ENCODE results near the gene SLC9C1. TPM values are rescaled to one million over a fixed set of nuclear protein-coding genes. Genes with fewer than 3 reads are reported as not detected.
A peak's percentile ranks its signal among the peaks of the same experiment; 100 is the strongest.

SLC9C1 gene
- total RNA-seq, 1 experiment from 2014 or later = 0.50 TPM

DNA sequence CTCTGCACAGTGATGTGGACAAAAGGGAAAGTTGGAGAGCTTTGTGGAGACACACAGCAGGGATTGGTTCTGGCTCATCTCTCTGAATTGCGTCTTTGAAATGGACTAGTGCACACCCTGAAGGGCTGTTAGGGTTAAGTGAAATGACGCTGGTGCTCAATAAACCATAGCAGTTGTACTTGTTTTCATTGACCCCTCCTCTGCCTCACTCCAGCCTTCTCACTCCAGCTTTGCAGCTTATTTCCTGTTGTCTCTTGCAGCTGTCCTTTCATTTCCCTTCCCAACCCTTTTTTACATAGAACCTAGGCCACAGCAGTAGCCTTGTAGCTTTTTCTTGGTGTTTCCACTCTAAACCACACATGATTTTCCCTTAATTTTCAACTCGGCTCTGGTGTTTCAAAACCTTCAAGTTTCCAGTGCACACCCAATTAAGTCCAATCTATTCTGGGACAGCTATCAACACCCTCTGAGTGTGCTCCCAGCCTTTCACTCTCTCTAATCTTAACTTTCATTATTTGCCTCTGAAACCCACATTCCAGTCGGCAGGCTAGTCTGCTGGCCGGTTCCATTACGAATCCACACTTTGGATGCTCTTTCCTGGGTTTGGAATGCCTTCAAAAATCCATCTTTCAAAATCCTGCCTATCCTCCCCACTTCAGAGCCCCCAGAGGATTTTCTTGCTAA lies 201.4 kb downstream of the SLC9C1 start:
- Histone ChIP-seq H2BK15ac (ENCODE audit: low read depth, low read length) (no peak overlapping the region), H2BK20ac (ENCODE audit: low read depth, low read length, poor library complexity, severe bottlenecking) (no peak overlapping the region), H4K8ac (replicated peaks; ENCODE audit: insufficient read length, low read depth, low read length) (no peak overlapping the region), H2AK5ac (ENCODE audit: insufficient read length, low read length) (no peak overlapping the region), H4K91ac (ENCODE audit: insufficient read length, low read depth, low read length) (no peak overlapping the region), H4K5ac (ENCODE audit: insufficient read length, low read depth, low read length) (no peak overlapping the region), H2BK120ac (ENCODE audit: low read depth, low read length, poor library complexity, severe bottlenecking) (no peak overlapping the region), H3K79me2 (ENCODE audit: insufficient read depth, low read length) (peaks cover 2% of the 10 kb centered on the region; the same call in 1 of the 2 replicates), H3K9ac (ENCODE audit: extremely low read depth, insufficient read length, low read length) (no peak overlapping the region), H3K4me2 (ENCODE audit: insufficient read depth, insufficient read length, low read length) (no peak overlapping the region), H3K14ac (ENCODE audit: insufficient read depth, low read length) (no peak overlapping the region), H3K23ac (ENCODE audit: insufficient read length, low read depth, low read length) (no peak overlapping the region), H3T11ph (ENCODE audit: low read length) (peak overlapping the region; percentile 62), H3K27me3 (ENCODE audit: insufficient read depth, low read length) (no peaks in the 10 kb centered on the region), H3K18ac (ENCODE audit: insufficient read length, low read depth, low read length) (peak overlapping the region; percentile 18), H3K23me2 (ENCODE audit: insufficient read length, low read depth, low read length, poor library complexity, severe bottlenecking) (no peaks in the 10 kb centered on the region), H2BK5ac (ENCODE audit: insufficient read length, low read length) (no peak overlapping the region), H4K20me1 (ENCODE audit: control insufficient read depth, insufficient read depth, insufficient read length) (no peaks in the 10 kb centered on the region), H3K79me1 (ENCODE audit: insufficient read depth, low read depth, low read length, poor library complexity, severe bottlenecking) (no peaks in the 10 kb centered on the region), H3K4ac (ENCODE audit: low read depth, low read length) (no peak overlapping the region; the same call in 1 of the 2 replicates), H3K9me3 (ENCODE audit: control insufficient read depth, low read depth, low read length) (no peaks in the 10 kb centered on the region), H3K4me1 (ENCODE audit: insufficient read depth, low read length) (peaks cover 9% of the 10 kb centered on the region), H3K27ac (ENCODE audit: insufficient read length, low read depth, low read length) (peak overlapping the region; percentile 80), H3K56ac (ENCODE audit: insufficient read length, low read depth, low read length) (no peak overlapping the region), H2AFZ (ENCODE audit: low read length) (no peak overlapping the region), H2BK12ac (ENCODE audit: insufficient read length, low read depth, low read length) (no peak overlapping the region)
- H3K27me3 Mint-ChIP-seq (ENCODE audit: low read depth) = peaks cover 1% of the 10 kb centered on the region; the same call in 1 of the 2 replicates
- no peaks in the 10 kb centered on the region for H3K9me3 Mint-ChIP-seq
- TF ChIP-seq, protein P1, sequence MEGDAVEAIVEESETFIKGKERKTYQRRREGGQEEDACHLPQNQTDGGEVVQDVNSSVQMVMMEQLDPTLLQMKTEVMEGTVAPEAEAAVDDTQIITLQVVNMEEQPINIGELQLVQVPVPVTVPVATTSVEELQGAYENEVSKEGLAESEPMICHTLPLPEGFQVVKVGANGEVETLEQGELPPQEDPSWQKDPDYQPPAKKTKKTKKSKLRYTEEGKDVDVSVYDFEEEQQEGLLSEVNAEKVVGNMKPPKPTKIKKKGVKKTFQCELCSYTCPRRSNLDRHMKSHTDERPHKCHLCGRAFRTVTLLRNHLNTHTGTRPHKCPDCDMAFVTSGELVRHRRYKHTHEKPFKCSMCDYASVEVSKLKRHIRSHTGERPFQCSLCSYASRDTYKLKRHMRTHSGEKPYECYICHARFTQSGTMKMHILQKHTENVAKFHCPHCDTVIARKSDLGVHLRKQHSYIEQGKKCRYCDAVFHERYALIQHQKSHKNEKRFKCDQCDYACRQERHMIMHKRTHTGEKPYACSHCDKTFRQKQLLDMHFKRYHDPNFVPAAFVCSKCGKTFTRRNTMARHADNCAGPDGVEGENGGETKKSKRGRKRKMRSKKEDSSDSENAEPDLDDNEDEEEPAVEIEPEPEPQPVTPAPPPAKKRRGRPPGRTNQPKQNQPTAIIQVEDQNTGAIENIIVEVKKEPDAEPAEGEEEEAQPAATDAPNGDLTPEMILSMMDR (conservative IDR thresholded peaks at IDR 0.05) = no peak
- peaks cover 3 to 10% (median 7%) of the 10 kb centered on the region in 3 experiments; a peak in 4 of 7 replicates for H3K36me3 Mint-ChIP-seq (ENCODE audit: insufficient read depth in 1 of 3, low read depth in 3 of 3)
- no peak for DNase-seq
- H3K27ac Mint-ChIP-seq = peak overlapping the region; percentile 30 to 83 (median 70)
- no peak overlapping the region for H3K4me3 Mint-ChIP-seq
- H3K4me1 Mint-ChIP-seq = peaks cover 21 to 39% of the 10 kb centered on the region in 2 experiments
- no CpG with 5 or more reads among the region's 6 CpGs for WGBS (ENCODE audit: extremely low coverage, insufficient read length, low lambda C conversion rate)
